WTC11 (cell line): ENCODE data around the gene KRT7. TPM values are rescaled to one million over a fixed set of nuclear protein-coding genes. Genes with fewer than 3 reads are reported as not detected.

Source experiments
- ATAC-seq: fragments of 200-7000 bp; cut with Tn5 transposase; 2 replicates; pipeline ENCODE4 v1.10.0; 2021; ENCODE audit warnings: mild to moderate bottlenecking, moderate library complexity
- CTCF ChIA-PET: fragments of 300-600 bp; sonication (Branson Sonifier 250); formaldehyde crosslinking; loops from one replicate; lab custom pipeline; 2021; ENCODE audit warnings: antibody characterized with exemption; lab: Charles Lee
- POLR2A ChIA-PET: fragments of 350-600 bp; sonication (Branson Sonifier 250); formaldehyde crosslinking; loops from one replicate; lab custom pipeline; 2021; ENCODE audit warnings: antibody characterized with exemption; lab: Charles Lee
- DNase-seq: peaks from one replicate; pipeline ENCODE4 v3.0.0; 2021; ENCODE audit warnings: low spot score
- H3K27ac Mint-ChIP-seq: 2 replicates; pipeline ENCODE4 v1.8.0; 2021; ENCODE audit warnings: mixed read lengths
- H3K27me3 Mint-ChIP-seq: 2 replicates; pipeline ENCODE4 v1.8.0; 2021; ENCODE audit warnings: low read depth, mild to moderate bottlenecking, moderate library complexity, mixed read lengths
- H3K36me3 Mint-ChIP-seq: 2 replicates; pipeline ENCODE4 v1.8.0; 2021; ENCODE audit warnings: mixed read lengths
- H3K4me1 Mint-ChIP-seq: 2 replicates; pipeline ENCODE4 v1.8.0; 2022; ENCODE audit warnings: mixed read lengths
- H3K4me3 Mint-ChIP-seq: 2 replicates; pipeline ENCODE4 v1.8.0; 2021; ENCODE audit warnings: mild to moderate bottlenecking, moderate library complexity, mixed read lengths
- H3K9me3 Mint-ChIP-seq: 2 replicates; pipeline ENCODE4 v1.8.0; 2021; ENCODE audit warnings: mixed read lengths
- ATF1 ChIP-seq: sonication (generic); formaldehyde crosslinking; IDR thresholded peaks from 2 replicates; pipeline ENCODE4 v1.8.1; 2023; ENCODE audit warnings: mild to moderate bottlenecking, moderate library complexity, missing genetic modification reagents
- FOXK1 ChIP-seq: sonication (generic); formaldehyde crosslinking; IDR thresholded peaks from 2 replicates; pipeline ENCODE4 v1.8.0; 2022; ENCODE audit warnings: mild to moderate bottlenecking, moderate library complexity, missing genetic modification reagents
- IRF2 ChIP-seq: sonication (generic); formaldehyde crosslinking; IDR thresholded peaks from 2 replicates; pipeline ENCODE4 v1.8.0; 2022; ENCODE audit warnings: low read depth, missing genetic modification reagents, borderline replicate concordance
- MXD4 ChIP-seq: fragments of 250-450 bp; sonication (Bioruptor Pico); IDR thresholded peaks from 2 replicates; pipeline ENCODE4 v1.8.0; 2021; ENCODE audit warnings: mild to moderate bottlenecking, moderate library complexity, borderline replicate concordance
- MYBL2 ChIP-seq: sonication (generic); formaldehyde crosslinking; IDR thresholded peaks from 2 replicates; pipeline ENCODE4 v1.8.1; 2023; ENCODE audit warnings: mild to moderate bottlenecking, moderate library complexity, missing genetic modification reagents
- SMAD3 ChIP-seq: sonication (generic); formaldehyde crosslinking; IDR thresholded peaks from 2 replicates; pipeline ENCODE4 v1.8.0; 2022; ENCODE audit warnings: missing genetic modification reagents, mild to moderate bottlenecking, borderline replicate concordance
- TEAD1 ChIP-seq: sonication (generic); formaldehyde crosslinking; IDR thresholded peaks from 2 replicates; pipeline ENCODE4 v1.8.0; 2022; ENCODE audit warnings: mild to moderate bottlenecking, missing genetic modification reagents
- ZNF396 ChIP-seq: fragments of 250-450 bp; sonication (Bioruptor Pico); IDR thresholded peaks from 2 replicates; pipeline ENCODE4 v1.8.0; 2021; ENCODE audit warnings: mild to moderate bottlenecking, moderate library complexity, borderline replicate concordance
- total RNA-seq: library from RNA; stranded (reverse); gene quantifications from 3 replicates; pipeline ENCODE4 v1.2.3, GENCODE V29; 2021
- TF ChIP-seq, protein P1 (sequence below): sonication (generic); formaldehyde crosslinking; IDR thresholded peaks from 2 replicates; pipeline ENCODE4 v1.8.0; 2022; ENCODE audit warnings: missing genetic modification reagents
- TF ChIP-seq, protein P2 (sequence below): sonication (generic); formaldehyde crosslinking; IDR thresholded peaks from 2 replicates; pipeline ENCODE4 v1.8.1; 2022; ENCODE audit warnings: low read depth, missing genetic modification reagents, borderline replicate concordance
- TF ChIP-seq, protein P3 (sequence below): fragments of 250-450 bp; sonication (Bioruptor Pico); IDR thresholded peaks from 2 replicates; pipeline ENCODE4 v1.9.0; 2021; ENCODE audit warnings: moderate library complexity, mild to moderate bottlenecking, inconsistent platforms, borderline replicate concordance

KRT7 gene
- total RNA-seq, 1 experiment from 2014 or later = 10.6 TPM

DNA sequence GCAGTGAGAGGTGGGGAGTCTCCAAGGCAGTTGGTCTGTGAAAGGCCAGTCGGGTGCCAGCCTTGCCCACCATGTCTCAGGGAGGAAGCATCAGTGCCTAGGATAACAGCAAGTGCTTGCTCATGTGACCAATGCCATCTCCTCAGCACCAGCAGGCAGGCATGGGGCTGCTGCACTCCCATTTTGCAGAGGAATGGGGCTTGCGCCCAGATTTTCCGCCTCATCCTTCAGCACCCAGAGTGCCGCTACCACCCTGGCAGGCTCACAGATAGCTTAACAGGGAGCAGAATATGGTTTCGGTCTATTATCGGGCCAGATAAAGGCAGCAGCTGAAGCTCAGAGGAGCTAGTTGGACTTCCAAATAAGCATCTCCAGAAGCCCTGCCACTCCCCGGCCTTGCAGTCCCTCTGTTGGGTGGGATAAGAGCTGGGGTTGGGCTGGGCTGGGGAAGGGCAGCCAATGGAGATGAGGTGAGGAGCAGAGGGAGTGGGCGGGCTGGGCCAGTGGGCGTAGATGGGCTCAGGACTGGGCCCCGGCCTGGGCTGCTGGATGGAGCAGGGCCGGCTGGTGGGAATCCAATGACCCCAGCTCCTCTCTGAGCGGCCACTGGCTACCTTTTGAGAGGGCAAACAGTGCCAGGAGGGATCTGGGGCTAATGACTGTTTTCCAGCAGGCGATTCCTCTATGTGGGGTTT, 32.8 kb upstream of the KRT7 start:
- peak; percentile 87 for ATAC-seq
- no peaks in the 10 kb centered on the region for H3K27me3 Mint-ChIP-seq
- peaks cover 27% of the 10 kb centered on the region for H3K4me1 Mint-ChIP-seq
- POLR2A ChIA-PET = interaction anchor here (0.6 kb wide), 1 partner anchor 35 kb away, joined by 3 read pairs; no protein-coding TSS in a partner anchor
- CTCF ChIA-PET = interaction anchor here (0.6 to 2.0 kb wide), 14 partner anchors 11 to 180 kb away, joined by 3 to 9 read pairs (median 6); no protein-coding TSS in a partner anchor
- TF ChIP-seq ZNF396 (CRISPR knock-in tag) (no peak), ATF1 (no peak), MXD4 (CRISPR knock-in tag) (no peak)
- H3K9me3 Mint-ChIP-seq = no peaks in the 10 kb centered on the region
- peak; percentile 45 for DNase-seq
- H3K27ac Mint-ChIP-seq = no peak overlapping the region
- H3K36me3 Mint-ChIP-seq = no peaks in the 10 kb centered on the region
- no peak overlapping the region for H3K4me3 Mint-ChIP-seq

DNA sequence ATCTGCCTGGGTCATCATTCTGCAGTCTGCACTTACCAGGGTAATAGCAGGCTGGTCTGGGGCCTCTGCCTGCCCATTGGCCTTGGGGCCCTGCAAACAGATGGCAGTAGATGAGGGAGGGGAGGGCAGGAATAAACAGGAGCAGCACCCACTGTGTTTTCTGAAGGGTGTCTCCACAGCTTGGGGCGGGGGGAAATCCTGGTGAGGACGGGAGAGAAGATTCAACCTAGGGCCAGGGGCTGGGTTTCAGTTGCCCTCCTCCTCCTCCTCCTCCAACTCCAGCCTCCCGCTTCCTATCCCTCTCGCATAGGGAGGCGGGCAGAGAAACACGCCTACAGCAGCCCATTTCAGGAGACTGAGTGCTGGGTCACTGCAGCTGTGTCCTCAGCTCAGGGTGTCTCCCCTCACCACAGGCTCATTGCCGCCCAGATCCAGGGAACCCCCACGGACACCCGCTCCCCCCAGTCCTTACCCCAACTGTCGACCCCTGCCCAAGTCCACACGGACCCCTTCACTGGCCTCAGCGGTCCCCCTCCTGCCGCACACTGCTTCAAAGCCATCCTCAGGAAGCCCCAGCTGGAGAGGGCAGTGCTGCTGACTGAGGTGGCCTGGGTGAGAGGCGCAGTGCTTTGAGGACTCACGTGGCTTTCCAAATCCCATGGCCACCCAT, 32.1 kb upstream of the KRT7 start:
- DNase-seq = no peak
- CTCF ChIA-PET = interaction anchor here (1.0 to 2.0 kb wide), 16 partner anchors 9 to 181 kb away, joined by 3 to 9 read pairs (median 6); no protein-coding TSS in a partner anchor
- TF ChIP-seq MYBL2 (CRISPR knock-in tag) = no peak
- TF ChIP-seq, protein P1, sequence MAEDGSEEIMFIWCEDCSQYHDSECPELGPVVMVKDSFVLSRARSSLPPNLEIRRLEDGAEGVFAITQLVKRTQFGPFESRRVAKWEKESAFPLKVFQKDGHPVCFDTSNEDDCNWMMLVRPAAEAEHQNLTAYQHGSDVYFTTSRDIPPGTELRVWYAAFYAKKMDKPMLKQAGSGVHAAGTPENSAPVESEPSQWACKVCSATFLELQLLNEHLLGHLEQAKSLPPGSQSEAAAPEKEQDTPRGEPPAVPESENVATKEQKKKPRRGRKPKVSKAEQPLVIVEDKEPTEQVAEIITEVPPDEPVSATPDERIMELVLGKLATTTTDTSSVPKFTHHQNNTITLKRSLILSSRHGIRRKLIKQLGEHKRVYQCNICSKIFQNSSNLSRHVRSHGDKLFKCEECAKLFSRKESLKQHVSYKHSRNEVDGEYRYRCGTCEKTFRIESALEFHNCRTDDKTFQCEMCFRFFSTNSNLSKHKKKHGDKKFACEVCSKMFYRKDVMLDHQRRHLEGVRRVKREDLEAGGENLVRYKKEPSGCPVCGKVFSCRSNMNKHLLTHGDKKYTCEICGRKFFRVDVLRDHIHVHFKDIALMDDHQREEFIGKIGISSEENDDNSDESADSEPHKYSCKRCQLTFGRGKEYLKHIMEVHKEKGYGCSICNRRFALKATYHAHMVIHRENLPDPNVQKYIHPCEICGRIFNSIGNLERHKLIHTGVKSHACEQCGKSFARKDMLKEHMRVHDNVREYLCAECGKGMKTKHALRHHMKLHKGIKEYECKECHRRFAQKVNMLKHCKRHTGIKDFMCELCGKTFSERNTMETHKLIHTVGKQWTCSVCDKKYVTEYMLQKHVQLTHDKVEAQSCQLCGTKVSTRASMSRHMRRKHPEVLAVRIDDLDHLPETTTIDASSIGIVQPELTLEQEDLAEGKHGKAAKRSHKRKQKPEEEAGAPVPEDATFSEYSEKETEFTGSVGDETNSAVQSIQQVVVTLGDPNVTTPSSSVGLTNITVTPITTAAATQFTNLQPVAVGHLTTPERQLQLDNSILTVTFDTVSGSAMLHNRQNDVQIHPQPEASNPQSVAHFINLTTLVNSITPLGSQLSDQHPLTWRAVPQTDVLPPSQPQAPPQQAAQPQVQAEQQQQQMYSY = peak; percentile 69

DNA sequence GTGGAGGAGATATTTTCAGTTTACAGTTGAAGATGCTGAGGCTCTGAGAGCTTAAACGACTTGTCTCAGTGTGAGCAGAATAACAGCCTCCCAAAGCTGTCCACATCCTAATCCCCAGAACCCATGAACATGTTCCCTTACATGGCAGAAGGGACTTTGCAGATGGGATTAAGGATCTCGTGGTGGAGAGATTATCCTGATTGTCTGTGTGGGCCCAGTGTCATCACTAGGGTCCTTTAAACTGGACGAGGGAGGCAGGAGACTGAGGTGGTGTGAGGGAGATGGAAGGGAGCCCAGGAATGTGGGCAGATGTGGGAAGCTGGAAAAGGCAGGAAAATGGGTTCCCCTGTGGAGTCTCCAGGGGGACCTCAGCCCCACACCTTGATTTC, 31.6 kb upstream of the KRT7 start:
- no peak overlapping the region for H3K27ac Mint-ChIP-seq
- no peaks in the 10 kb centered on the region for H3K36me3 Mint-ChIP-seq
- H3K27me3 Mint-ChIP-seq = no peaks in the 10 kb centered on the region
- no peaks in the 10 kb centered on the region for H3K9me3 Mint-ChIP-seq
- no peak for DNase-seq
- H3K4me3 Mint-ChIP-seq = no peak overlapping the region
- peaks cover 27% of the 10 kb centered on the region for H3K4me1 Mint-ChIP-seq
- POLR2A ChIA-PET = no interaction called here
- TF ChIP-seq SMAD3 (CRISPR knock-in tag) = no peak
- TF ChIP-seq, protein P2, sequence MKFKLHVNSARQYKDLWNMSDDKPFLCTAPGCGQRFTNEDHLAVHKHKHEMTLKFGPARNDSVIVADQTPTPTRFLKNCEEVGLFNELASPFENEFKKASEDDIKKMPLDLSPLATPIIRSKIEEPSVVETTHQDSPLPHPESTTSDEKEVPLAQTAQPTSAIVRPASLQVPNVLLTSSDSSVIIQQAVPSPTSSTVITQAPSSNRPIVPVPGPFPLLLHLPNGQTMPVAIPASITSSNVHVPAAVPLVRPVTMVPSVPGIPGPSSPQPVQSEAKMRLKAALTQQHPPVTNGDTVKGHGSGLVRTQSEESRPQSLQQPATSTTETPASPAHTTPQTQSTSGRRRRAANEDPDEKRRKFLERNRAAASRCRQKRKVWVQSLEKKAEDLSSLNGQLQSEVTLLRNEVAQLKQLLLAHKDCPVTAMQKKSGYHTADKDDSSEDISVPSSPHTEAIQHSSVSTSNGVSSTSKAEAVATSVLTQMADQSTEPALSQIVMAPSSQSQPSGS (CRISPR knock-in tag) = no peak
- TF ChIP-seq TEAD1 (CRISPR knock-in tag) = no peak
- ATAC-seq = no peak
- CTCF ChIA-PET = interaction anchor here (1.3 to 2.0 kb wide), 6 partner anchors 9 to 78 kb away, joined by 3 to 9 read pairs (median 8); no protein-coding TSS in a partner anchor

More for the DNA sequence above, 32.1 kb upstream of the KRT7 start:
- ATAC-seq = 0 out of 2 replicates have a peak, but pooled peaks have one; percentile 20
- Mint-ChIP-seq H3K4me3 (no peak overlapping the region), H3K27me3 (no peaks in the 10 kb centered on the region), H3K4me1 (peaks cover 27% of the 10 kb centered on the region), H3K36me3 (no peaks in the 10 kb centered on the region), H3K9me3 (no peaks in the 10 kb centered on the region), H3K27ac (no peak overlapping the region)
- POLR2A ChIA-PET = no interaction called here

DNA sequence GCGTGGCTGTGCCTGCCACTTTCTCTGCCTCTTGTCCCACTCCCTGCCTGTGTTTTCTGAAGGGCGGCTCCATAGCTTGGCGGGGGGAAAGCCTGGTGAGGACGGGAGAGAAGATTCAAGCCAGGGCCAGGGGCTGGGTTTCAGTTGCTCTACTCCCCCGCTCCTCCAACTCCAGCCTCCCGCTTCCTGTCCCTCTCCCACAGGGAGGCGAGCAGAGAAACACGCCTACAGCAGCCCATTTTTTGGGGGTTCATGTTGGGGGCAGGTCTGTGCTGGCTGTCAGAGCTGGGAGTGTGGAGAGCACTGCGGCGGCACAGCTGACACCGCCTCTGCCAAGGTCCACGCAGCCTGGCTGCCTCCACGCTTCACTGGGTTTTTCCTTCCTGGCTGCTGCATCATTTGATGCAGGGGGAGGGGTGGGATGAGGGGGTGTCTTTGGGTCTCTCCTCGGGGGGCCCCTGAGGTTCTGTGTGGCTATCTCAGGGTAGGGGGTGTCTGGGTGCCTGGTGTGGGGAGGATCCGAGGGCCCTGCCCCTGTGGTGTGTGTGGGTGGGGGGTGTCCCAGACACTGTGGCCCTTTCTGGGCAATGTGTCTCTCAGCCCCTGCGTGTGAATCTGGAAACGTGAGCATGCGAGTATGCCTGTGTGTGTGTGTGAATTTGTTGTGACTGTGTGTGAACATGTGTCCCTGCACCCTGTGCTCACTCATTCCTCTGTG, 30.5 kb upstream of the KRT7 start:
- POLR2A ChIA-PET = no interaction called here
- DNase-seq = no peak
- peak; percentile 25 for ATAC-seq
- no peaks in the 10 kb centered on the region for H3K36me3 Mint-ChIP-seq
- H3K4me1 Mint-ChIP-seq = peaks cover 31% of the 10 kb centered on the region
- no peak overlapping the region for H3K27ac Mint-ChIP-seq
- H3K27me3 Mint-ChIP-seq = no peaks in the 10 kb centered on the region
- H3K4me3 Mint-ChIP-seq = no peak overlapping the region
- H3K9me3 Mint-ChIP-seq = no peaks in the 10 kb centered on the region
- CTCF ChIA-PET = interaction anchor here (1.1 to 1.8 kb wide), 7 partner anchors 8 to 193 kb away, joined by 3 to 8 read pairs (median 8); no protein-coding TSS in a partner anchor
- TF ChIP-seq, protein P3, sequence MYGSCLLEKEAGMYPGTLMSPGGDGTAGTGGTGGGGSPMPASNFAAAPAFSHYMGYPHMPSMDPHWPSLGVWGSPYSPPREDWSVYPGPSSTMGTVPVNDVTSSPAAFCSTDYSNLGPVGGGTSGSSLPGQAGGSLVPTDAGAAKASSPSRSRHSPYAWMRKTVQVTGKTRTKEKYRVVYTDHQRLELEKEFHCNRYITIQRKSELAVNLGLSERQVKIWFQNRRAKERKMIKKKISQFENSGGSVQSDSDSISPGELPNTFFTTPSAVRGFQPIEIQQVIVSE (CRISPR knock-in tag) = no peak
- TF ChIP-seq FOXK1 (CRISPR knock-in tag) (no peak), MXD4 (CRISPR knock-in tag) (no peak), IRF2 (no peak)
- TF ChIP-seq, protein P1 = peak; percentile 63
